Naive B cell (primary cell): ENCODE measurements around the gene LSM11. TPM values are rescaled to one million over a fixed set of nuclear protein-coding genes. Genes with fewer than 3 reads are reported as not detected.
A peak's percentile ranks its signal among the peaks of the same experiment; 100 is the strongest.
"Not testable (repeated sequence)": the region's sequence is repeated elsewhere in the genome, so short reads cannot be mapped to it uniquely, and the experiment has no call there.

Experiments
- ATAC-seq, 2 donors: fragments of 150-1000 bp; cut with Tn5 transposase; 2 replicates each; pipeline ENCODE4 v1.10.0; 2021; ENCODE audit warnings: low read depth in 2 of 2, mild to moderate bottlenecking in 2 of 2, moderate library complexity in 2 of 2
- DNase-seq: peaks from one replicate; pipeline ENCODE4 v3.0.0; 2022
- H3K27ac Mint-ChIP-seq, 6 donors: one replicate each; pipeline ENCODE4 v1.8.0; 2020 to 2022; ENCODE audit warnings: mild to moderate bottlenecking in 6 of 6, mixed read lengths in 6 of 6, moderate library complexity in 5 of 6, inconsistent platforms in 2 of 6
- H3K27me3 Mint-ChIP-seq, 3 donors: one replicate each; pipeline ENCODE4 v1.8.0; 2021 to 2022; ENCODE audit warnings: mixed read lengths in 3 of 3, mild to moderate bottlenecking in 1 of 3
- H3K36me3 Mint-ChIP-seq, 2 donors: one replicate each; pipeline ENCODE4 v1.8.0; 2020 to 2022; ENCODE audit warnings: mixed read lengths in 2 of 2, inconsistent platforms in 1 of 2, mild to moderate bottlenecking in 1 of 2
- H3K4me1 Mint-ChIP-seq, 3 donors: one replicate each; pipeline ENCODE4 v1.8.0; 2020 to 2022; ENCODE audit warnings: mixed read lengths in 3 of 3, inconsistent platforms in 1 of 3, mild to moderate bottlenecking in 1 of 3, moderate library complexity in 1 of 3
- H3K4me3 Mint-ChIP-seq, 8 donors: one replicate each; pipeline ENCODE4 v1.8.0; 2020 to 2022; ENCODE audit warnings: mild to moderate bottlenecking in 8 of 8, mixed read lengths in 8 of 8, moderate library complexity in 8 of 8, inconsistent platforms in 2 of 8
- H3K9me3 Mint-ChIP-seq, 7 donors: one replicate each; pipeline ENCODE4 v1.8.0; 2020 to 2022; ENCODE audit warnings: mixed read lengths in 7 of 7, mild to moderate bottlenecking in 5 of 7, inconsistent platforms in 2 of 7, moderate library complexity in 1 of 7
- polyA plus RNA-seq, 6 donors: library from polyadenylated mRNA; unstranded; fragments of 300-500 nt; fragmentation: Illumina TruSeq; gene quantifications; one replicate each; pipeline ENCODE4 v1.2.3, GENCODE V29; 2021; ENCODE audit warnings: low read depth in 6 of 6

The LSM11 gene
- polyA plus RNA-seq, 6 donors from 2014 or later = 0.27 to 0.69 (median 0.28) TPM; not detected in 1

- no peak for ATAC-seq
- H3K27me3 Mint-ChIP-seq = no peaks in the 10 kb centered on the region
- H3K36me3 Mint-ChIP-seq = peaks cover 0 to 6% of the 10 kb centered on the region in 2 donors
- no peak for DNase-seq
- no peak overlapping the region for H3K27ac Mint-ChIP-seq
- peaks cover 22 to 38% (median 29%) of the 10 kb centered on the region in 3 donors for H3K4me1 Mint-ChIP-seq
- H3K4me3 Mint-ChIP-seq = no peak overlapping the region
- peaks cover 0 to 6% (median 0%) of the 10 kb centered on the region in 7 donors for H3K9me3 Mint-ChIP-seq
These were observed 22.4 kb upstream of the LSM11 start for GRCh38 chr5:157721159-157721558.

- H3K36me3 Mint-ChIP-seq, DNase-seq, H3K4me3 Mint-ChIP-seq, ATAC-seq, H3K27me3 Mint-ChIP-seq, H3K9me3 Mint-ChIP-seq: not testable (repeated sequence)
- Mint-ChIP-seq H3K27ac (peak overlapping the region in 1 of 6 donors; percentile 36), H3K4me1 (peaks cover 16 to 27% (median 21%) of the 10 kb centered on the region in 3 donors)
These were observed 20.6 kb upstream of the LSM11 start for GRCh38 chr5:157722895-157723294.

GRCh38 chr5:157726607-157727006, 16.9 kb upstream of the LSM11 start:
- not testable (repeated sequence) for H3K9me3 Mint-ChIP-seq, H3K36me3 Mint-ChIP-seq, H3K27me3 Mint-ChIP-seq, ATAC-seq, H3K4me3 Mint-ChIP-seq, DNase-seq
- Mint-ChIP-seq H3K4me1 (peaks cover 22 to 40% (median 39%) of the 10 kb centered on the region in 3 donors), H3K27ac (peak overlapping the region in 1 of 6 donors; percentile 12)

GRCh38 chr5:157727858-157728257, 15.7 kb upstream of the LSM11 start:
- not testable (repeated sequence) for H3K27me3 Mint-ChIP-seq, H3K36me3 Mint-ChIP-seq, H3K4me3 Mint-ChIP-seq, DNase-seq, H3K9me3 Mint-ChIP-seq, ATAC-seq
- H3K27ac Mint-ChIP-seq = peak overlapping the region in 2 of 6 donors; percentile 58 to 74
- H3K4me1 Mint-ChIP-seq = peaks cover 29 to 50% (median 45%) of the 10 kb centered on the region in 3 donors

- no peaks in the 10 kb centered on the region for H3K27me3 Mint-ChIP-seq
- peaks cover 0 to 4% of the 10 kb centered on the region in 2 donors for H3K36me3 Mint-ChIP-seq
- peak; percentile 75 for ATAC-seq
- H3K4me1 Mint-ChIP-seq = peaks cover 25 to 45% (median 34%) of the 10 kb centered on the region in 3 donors
- no peaks in the 10 kb centered on the region for H3K9me3 Mint-ChIP-seq
- H3K27ac Mint-ChIP-seq = peak overlapping the region; percentile 88 to 99 (median 98)
- peak; percentile 75 for DNase-seq
- peak overlapping the region in 6 of 8 donors; percentile 45 to 98 (median 86) for H3K4me3 Mint-ChIP-seq
These were observed 13.7 kb upstream of the LSM11 start for GRCh38 chr5:157729858-157730257.

DNA sequence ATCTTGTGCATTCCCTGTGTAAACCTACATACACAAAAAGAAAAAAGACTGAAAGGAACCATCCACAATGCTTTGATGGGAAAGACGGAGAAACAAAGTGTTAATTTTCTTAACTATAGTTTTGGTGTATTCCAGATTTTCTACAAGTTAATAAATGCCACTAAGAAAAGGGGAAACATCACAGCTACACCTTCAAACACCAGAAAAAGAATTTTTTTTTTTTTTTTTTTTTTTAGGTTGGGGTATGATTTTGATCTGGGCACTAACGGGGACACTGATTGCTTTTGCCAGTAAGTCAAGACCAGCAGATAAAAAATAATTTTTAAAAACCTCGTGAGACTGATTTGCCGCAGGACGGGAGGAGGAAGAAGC, 12.6 kb upstream of the LSM11 start:
- H3K27ac Mint-ChIP-seq = peak overlapping the region; percentile 96 to 99 (median 98)
- peak overlapping the region; percentile 93 to 99 (median 97) for H3K4me3 Mint-ChIP-seq
- DNase-seq = no peak
- H3K27me3 Mint-ChIP-seq = no peaks in the 10 kb centered on the region
- ATAC-seq = peak; percentile 2 to 3
- peaks cover 0 to 4% of the 10 kb centered on the region in 2 donors for H3K36me3 Mint-ChIP-seq
- peaks cover 19 to 39% (median 26%) of the 10 kb centered on the region in 3 donors for H3K4me1 Mint-ChIP-seq
- no peaks in the 10 kb centered on the region for H3K9me3 Mint-ChIP-seq

DNA sequence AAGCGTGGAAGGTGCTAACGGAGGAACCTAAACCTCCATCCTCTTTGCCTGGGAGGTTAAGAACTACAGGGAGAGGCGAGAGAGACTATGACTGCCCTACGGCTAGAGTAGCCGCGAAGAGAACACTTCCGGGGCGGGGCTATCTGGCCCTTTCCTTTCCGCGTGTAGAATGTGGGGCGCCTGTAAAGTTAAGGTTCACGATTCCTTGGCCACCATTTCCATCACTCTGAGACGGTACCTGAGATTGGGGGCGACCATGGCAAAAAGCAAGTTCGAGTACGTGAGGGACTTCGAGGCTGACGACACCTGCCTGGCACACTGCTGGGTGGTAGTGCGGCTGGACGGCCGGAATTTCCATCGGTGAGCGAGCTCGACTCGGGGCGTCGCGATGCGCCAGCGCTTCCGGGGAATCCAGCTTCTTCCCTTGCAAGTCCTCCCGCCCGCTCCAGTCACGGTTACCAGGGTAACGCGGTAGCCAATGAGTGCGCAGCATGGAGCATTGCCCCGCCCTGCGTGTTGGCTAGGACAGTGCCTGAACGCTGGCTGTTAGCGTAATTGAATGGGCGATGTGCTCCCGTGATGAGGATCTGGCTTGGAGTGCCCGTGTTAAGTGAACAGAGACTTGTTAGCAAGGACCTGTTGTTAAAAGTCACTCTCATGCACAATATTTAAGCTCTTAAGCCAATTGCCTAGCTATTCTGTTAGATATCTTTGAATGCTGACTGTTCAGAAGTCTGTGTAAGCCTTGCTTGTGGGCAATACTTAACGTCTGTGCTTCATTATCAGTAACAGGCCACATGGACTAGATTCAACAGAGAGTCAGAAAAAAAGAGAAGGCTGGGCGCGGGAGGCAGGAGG, 12.0 kb upstream of the LSM11 start, which contains the start of gene THG1L:
Gene THG1L, plus strand, starts transcription at position 149 of the 858 bp plus-strand sequence. Its CDS starts 21 bp downstream, at position 170.
- H3K27me3 Mint-ChIP-seq = no peaks in the 10 kb centered on the region
- H3K9me3 Mint-ChIP-seq = no peaks in the 10 kb centered on the region
- ATAC-seq (peak; percentile 83 to 86), DNase-seq (peak; percentile 91)
- H3K36me3 Mint-ChIP-seq = peaks cover 0 to 5% of the 10 kb centered on the region in 2 donors
- peak within 1 kb of the TSS; percentile 93 to 99 (median 97) for H3K4me3 Mint-ChIP-seq
- H3K4me1 Mint-ChIP-seq = peaks cover 19 to 39% (median 26%) of the 10 kb centered on the region in 3 donors
- H3K27ac Mint-ChIP-seq = peak within 1 kb of the TSS; percentile 96 to 99 (median 98)

DNA sequence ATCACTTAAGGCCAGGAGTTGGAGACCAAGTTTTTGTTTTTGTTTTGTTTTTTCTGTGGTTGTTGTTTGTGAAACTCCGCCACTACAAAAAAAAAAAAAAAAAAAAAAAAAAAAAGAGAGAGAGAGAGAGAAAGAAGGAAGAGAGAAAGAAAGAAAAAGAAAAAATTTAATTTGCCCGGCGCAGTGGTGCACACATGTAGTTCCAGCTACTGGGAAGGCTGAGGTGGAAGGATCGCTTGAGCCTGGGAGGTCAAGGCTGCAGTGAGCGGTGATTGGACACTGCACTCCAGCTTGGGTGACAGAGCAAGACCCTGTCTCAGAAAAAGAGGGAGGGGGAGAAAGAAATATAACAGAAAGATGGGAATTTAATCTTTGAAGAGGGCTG, 11.4 kb upstream of the LSM11 start:
- Mint-ChIP-seq H3K9me3 (no peaks in the 10 kb centered on the region), H3K36me3 (peaks cover 0 to 7% of the 10 kb centered on the region in 2 donors), H3K27ac (peak overlapping the region; percentile 37 to 99 (median 98)), H3K27me3 (no peaks in the 10 kb centered on the region), H3K4me3 (peak overlapping the region; percentile 93 to 99 (median 97)), H3K4me1 (peaks cover 19 to 39% (median 26%) of the 10 kb centered on the region in 3 donors)
- no peak for DNase-seq
- ATAC-seq = no peak

DNA sequence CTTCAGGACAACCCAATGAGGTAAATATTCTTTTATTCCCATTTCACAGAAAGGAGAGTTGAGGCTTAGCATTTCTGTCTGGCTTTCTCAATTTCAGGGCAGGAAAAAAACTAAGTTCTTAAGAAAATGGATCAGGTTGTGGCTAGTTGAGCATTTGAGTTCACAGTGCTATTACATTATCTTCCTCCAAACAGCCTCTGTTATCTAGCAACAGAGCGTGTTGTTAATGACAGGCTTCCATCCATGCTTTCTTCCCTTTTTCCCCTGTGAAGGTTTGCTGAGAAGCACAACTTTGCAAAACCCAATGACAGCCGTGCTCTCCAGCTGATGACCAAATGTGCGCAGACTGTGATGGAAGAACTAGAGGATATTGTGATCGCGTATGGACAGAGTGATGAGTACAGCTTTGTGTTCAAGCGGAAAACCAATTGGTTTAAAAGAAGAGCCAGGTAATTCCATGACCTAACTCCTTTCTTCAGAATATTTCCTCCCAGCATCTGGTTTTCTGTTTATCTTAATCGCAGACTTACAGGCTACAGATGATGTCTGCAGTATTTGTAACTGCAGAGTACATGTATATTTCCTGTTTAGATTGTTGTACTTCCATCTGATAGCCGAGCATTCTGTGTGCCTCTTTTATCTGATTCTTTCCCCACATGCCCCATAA, 10.8 kb upstream of the LSM11 start:
- peaks cover 19 to 39% (median 26%) of the 10 kb centered on the region in 3 donors for H3K4me1 Mint-ChIP-seq

GRCh38 chr5:157734436-157734835, 9.1 kb upstream of the LSM11 start:
- Mint-ChIP-seq H3K27ac (peak overlapping the region in 2 of 6 donors; percentile 50 to 53), H3K4me1 (peaks cover 19 to 32% (median 26%) of the 10 kb centered on the region in 3 donors), H3K27me3 (no peaks in the 10 kb centered on the region), H3K9me3 (no peaks in the 10 kb centered on the region), H3K36me3 (peaks cover 0 to 7% of the 10 kb centered on the region in 2 donors), H3K4me3 (peak overlapping the region in 1 of 8 donors; percentile 5)
- ATAC-seq (no peak), DNase-seq (no peak)

More for the DNA sequence above, 10.8 kb upstream of the LSM11 start:
- DNase-seq (no peak), ATAC-seq (no peak)
- Mint-ChIP-seq H3K27ac (peak overlapping the region in 5 of 6 donors; percentile 16 to 96 (median 54)), H3K36me3 (peaks cover 0 to 7% of the 10 kb centered on the region in 2 donors), H3K27me3 (no peaks in the 10 kb centered on the region), H3K4me3 (peak overlapping the region in 6 of 8 donors; percentile 34 to 98 (median 67)), H3K9me3 (no peaks in the 10 kb centered on the region)

DNA sequence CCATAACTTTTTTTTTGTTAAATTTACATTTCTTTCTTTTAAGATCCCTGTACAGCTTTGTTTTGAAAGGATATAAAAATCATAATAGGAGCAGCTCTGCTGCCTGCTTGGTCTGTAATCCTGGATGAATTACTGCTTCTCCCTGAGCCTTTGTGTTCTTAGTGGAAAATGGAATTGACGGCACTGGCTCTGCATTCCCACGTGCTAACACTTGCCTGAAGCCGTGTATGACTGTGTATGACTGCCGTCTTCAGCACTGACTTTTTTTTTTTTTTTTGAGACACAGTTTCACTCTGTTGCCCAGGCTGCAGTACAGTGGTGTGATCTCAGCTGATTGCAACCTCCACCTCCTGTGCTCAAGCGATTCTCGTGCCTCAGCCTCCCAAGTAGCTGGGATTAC, 7.5 kb upstream of the LSM11 start:
- no peak for ATAC-seq
- DNase-seq = no peak
- no peaks in the 10 kb centered on the region for H3K27me3 Mint-ChIP-seq
- peaks cover 11 to 23% (median 18%) of the 10 kb centered on the region in 3 donors for H3K4me1 Mint-ChIP-seq
- peak overlapping the region in 1 of 6 donors; percentile 52 for H3K27ac Mint-ChIP-seq
- no peaks in the 10 kb centered on the region for H3K9me3 Mint-ChIP-seq
- peaks cover 0 to 7% of the 10 kb centered on the region in 2 donors for H3K36me3 Mint-ChIP-seq
- no peak overlapping the region for H3K4me3 Mint-ChIP-seq

DNA sequence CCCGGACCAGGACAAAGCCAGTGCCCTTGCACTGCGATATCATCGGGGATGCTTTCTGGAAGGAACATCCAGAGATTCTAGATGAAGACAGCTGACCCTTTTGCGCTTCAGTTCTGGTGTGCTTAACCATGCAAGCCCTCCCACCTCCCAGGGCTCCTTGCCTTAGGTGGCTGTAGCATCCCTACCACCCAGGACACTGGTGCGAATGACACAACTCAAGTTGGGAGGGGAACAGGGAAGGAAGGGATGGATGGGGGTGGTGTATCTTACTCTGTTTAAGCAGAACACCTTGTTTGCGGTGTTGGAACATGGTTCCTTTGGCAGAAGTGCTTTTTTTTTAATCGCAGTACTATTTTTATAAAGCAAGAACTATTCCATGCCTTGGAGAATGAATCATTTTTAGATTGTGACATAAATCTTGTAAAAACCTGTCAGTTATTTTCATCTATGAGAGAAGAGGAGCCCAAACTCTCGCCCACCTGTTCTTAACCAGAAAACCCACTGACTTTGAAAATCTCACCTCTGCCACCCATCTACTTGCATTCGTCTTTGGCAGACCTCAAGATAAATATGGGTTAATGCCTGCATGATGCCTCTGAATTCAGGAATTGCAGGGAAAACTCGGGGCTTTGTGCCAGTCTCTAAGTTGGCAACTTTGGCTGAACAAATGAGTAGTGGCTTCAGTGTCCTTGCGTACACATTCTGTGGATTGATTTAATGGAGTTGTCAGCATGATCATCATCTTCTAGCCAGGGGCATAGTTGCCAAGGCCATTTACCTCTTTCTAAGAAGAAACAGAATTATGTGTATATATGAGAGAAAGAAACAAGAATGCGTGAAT, 3.9 kb upstream of the LSM11 start:
- ATAC-seq (no peak), DNase-seq (no peak)
- no peaks in the 10 kb centered on the region for H3K27me3 Mint-ChIP-seq
- peaks cover 0 to 3% of the 10 kb centered on the region in 2 donors for H3K36me3 Mint-ChIP-seq
- peaks cover 11 to 19% (median 16%) of the 10 kb centered on the region in 3 donors for H3K4me1 Mint-ChIP-seq
- no peaks in the 10 kb centered on the region for H3K9me3 Mint-ChIP-seq
- peak overlapping the region in 1 of 8 donors; percentile 72 for H3K4me3 Mint-ChIP-seq
- peak overlapping the region in 1 of 6 donors; percentile 64 for H3K27ac Mint-ChIP-seq
